Urinary bladder (tissue), 4 donors: Measurements from ENCODE around the gene NFU1. TPM values are rescaled to one million over a fixed set of nuclear protein-coding genes. Genes with fewer than 3 reads are reported as not detected.
A peak's percentile ranks its signal among the peaks of the same experiment; 100 is the strongest.
"Not testable (repeated sequence)": the region's sequence is repeated elsewhere in the genome, so short reads cannot be mapped to it uniquely, and the experiment has no call there.

Experiments used
- DNase-seq: peaks from one replicate; pipeline ENCODE4 v3.0.0-alpha.2; 2015; ENCODE audit errors: extremely low spot score
- H3K27ac ChIP-seq: one replicate; pipeline ENCODE4 v1.5.1; 2013; ENCODE audit warnings: low read depth, mild to moderate bottlenecking, moderate library complexity
- H3K36me3 ChIP-seq: one replicate; pipeline ENCODE4 v1.6.1; 2013; ENCODE audit warnings: mild to moderate bottlenecking, moderate library complexity; ENCODE audit not compliant: insufficient read depth
- H3K4me1 ChIP-seq: one replicate; pipeline ENCODE4 v1.6.1; 2013; ENCODE audit warnings: mild to moderate bottlenecking, moderate library complexity; ENCODE audit not compliant: insufficient read depth
- H3K4me3 ChIP-seq: one replicate; pipeline ENCODE4 v1.5.1; 2013; ENCODE audit warnings: low read depth, low read length
- WGBS: extraction: QIAGEN DNeasy Blood & Tissue Kit; methylation state at CpG from one replicate; pipeline ENCODE4 v1.1.7; 2013; 5-methylcytosine and 5-hydroxymethylcytosine counted together
- polyA plus RNA-seq: library from polyadenylated mRNA; stranded (reverse); fragments of 200-250 nt; gene quantifications from one replicate; pipeline ENCODE4 v1.2.3, GENCODE V29; 2013
- total RNA-seq: library from RNA; depleted of rRNA; stranded (reverse); fragments of >200 nt; gene quantifications from one replicate; pipeline ENCODE4 v1.2.3, GENCODE V29; 2014
- donor health status: healthy with polysubstance abuse.
- donor health status: healthy.

NFU1 gene
- total and polyA plus RNA-seq, 2 donors, result 44.2 to 55.8 TPM

GRCh38 chr2:69462780-69463179 lies 25.5 kb upstream of the NFU1 start:
- no peak overlapping the region for H3K4me3 ChIP-seq
- over 99% methylated on average over 3 of the region's 3 CpGs for WGBS
- no peak overlapping the region for H3K27ac ChIP-seq
- no peak for DNase-seq
- H3K4me1 ChIP-seq, result no peaks in the 10 kb centered on the region
- peaks cover 2% of the 10 kb centered on the region for H3K36me3 ChIP-seq

- 96% methylated on average over 6 of the region's 6 CpGs for WGBS
- Histone ChIP-seq H3K4me1 (no peaks in the 10 kb centered on the region), H3K27ac (no peak overlapping the region), H3K36me3 (peaks cover 2% of the 10 kb centered on the region), H3K4me3 (no peak overlapping the region)
- DNase-seq, result no peak
Observed at GRCh38 chr2:69461404-69461803, 24.2 kb upstream of the NFU1 start.

- no peaks in the 10 kb centered on the region for H3K36me3 ChIP-seq
- H3K4me3 ChIP-seq, result no peak overlapping the region
- H3K4me1 ChIP-seq, result no peaks in the 10 kb centered on the region
- 88% methylated on average over 4 of the region's 4 CpGs for WGBS
- H3K27ac ChIP-seq, result no peak overlapping the region
- no peak for DNase-seq
Observed at GRCh38 chr2:69459936-69460335, 22.7 kb upstream of the NFU1 start.

GRCh38 chr2:69456950-69457445 lies 19.8 kb upstream of the NFU1 start:
- H3K4me1 ChIP-seq, result no peaks in the 10 kb centered on the region
- H3K27ac ChIP-seq, result no peak overlapping the region
- no peak for DNase-seq
- no peak overlapping the region for H3K4me3 ChIP-seq
- H3K36me3 ChIP-seq, result no peaks in the 10 kb centered on the region

GRCh38 chr2:69456154-69456553 lies 18.9 kb upstream of the NFU1 start:
- DNase-seq, result no peak
- WGBS, result 92% methylated on average over 7 of the region's 7 CpGs
- Histone ChIP-seq H3K36me3 (no peaks in the 10 kb centered on the region), H3K27ac (no peak overlapping the region), H3K4me3 (no peak overlapping the region), H3K4me1 (no peaks in the 10 kb centered on the region)

- Histone ChIP-seq H3K4me1 (no peaks in the 10 kb centered on the region), H3K4me3 (no peak overlapping the region), H3K36me3 (no peaks in the 10 kb centered on the region), H3K27ac (no peak overlapping the region)
- 95% methylated on average over 2 of the region's 2 CpGs for WGBS
- DNase-seq, result no peak
Observed at GRCh38 chr2:69454976-69455375, 17.7 kb upstream of the NFU1 start.

- Histone ChIP-seq H3K36me3 (no peaks in the 10 kb centered on the region), H3K4me1 (no peaks in the 10 kb centered on the region), H3K4me3 (no peak overlapping the region), H3K27ac (no peak overlapping the region)
- 85% methylated on average over 4 of the region's 4 CpGs for WGBS
- DNase-seq, result no peak
Observed at GRCh38 chr2:69453475-69454129, 16.4 kb upstream of the NFU1 start.

GRCh38 chr2:69452687-69453086 lies 15.5 kb upstream of the NFU1 start:
- DNase-seq, result no peak
- WGBS, result 98% methylated on average over 3 of the region's 3 CpGs
- H3K4me1 ChIP-seq, result no peaks in the 10 kb centered on the region
- H3K36me3 ChIP-seq, result no peaks in the 10 kb centered on the region
- no peak overlapping the region for H3K27ac ChIP-seq
- no peak overlapping the region for H3K4me3 ChIP-seq

GRCh38 chr2:69450735-69451416 lies 13.6 kb upstream of the NFU1 start:
- no peak for DNase-seq
- no peaks in the 10 kb centered on the region for H3K4me1 ChIP-seq
- H3K4me3 ChIP-seq, result no peak overlapping the region
- 87% methylated on average over 6 of the region's 6 CpGs for WGBS
- no peak overlapping the region for H3K27ac ChIP-seq
- no peaks in the 10 kb centered on the region for H3K36me3 ChIP-seq

- no peaks in the 10 kb centered on the region for H3K36me3 ChIP-seq
- 51% methylated on average over 5 of the region's 5 CpGs for WGBS
- no peak overlapping the region for H3K27ac ChIP-seq
- no peak for DNase-seq
- no peaks in the 10 kb centered on the region for H3K4me1 ChIP-seq
- H3K4me3 ChIP-seq, result no peak overlapping the region
Observed at GRCh38 chr2:69449906-69450305, 12.7 kb upstream of the NFU1 start.

GRCh38 chr2:69443673-69444072 lies 6.4 kb upstream of the NFU1 start:
- H3K4me1 ChIP-seq, H3K4me3 ChIP-seq, H3K36me3 ChIP-seq, DNase-seq, H3K27ac ChIP-seq: not testable (repeated sequence)
- 67% methylated on average over 3 of the region's 3 CpGs for WGBS

GRCh38 chr2:69439499-69439898 lies 2.3 kb upstream of the NFU1 start:
- not testable (repeated sequence) for H3K36me3 ChIP-seq, DNase-seq, H3K27ac ChIP-seq, H3K4me3 ChIP-seq, H3K4me1 ChIP-seq
- WGBS, result over 99% methylated on average over 2 of the region's 2 CpGs

- Histone ChIP-seq H3K4me1 (no peaks in the 10 kb centered on the region), H3K27ac (no peak overlapping the region), H3K4me3 (no peak overlapping the region), H3K36me3 (no peaks in the 10 kb centered on the region)
- DNase-seq, result no peak
- WGBS, result 96% methylated on average over 6 of the region's 6 CpGs
Observed at GRCh38 chr2:69438580-69438979, 1.3 kb upstream of the NFU1 start.

GRCh38 chr2:69437751-69438154 lies 518 bp upstream of the NFU1 start:
- WGBS, result 58% methylated on average over 7 of the region's 7 CpGs

More at GRCh38 chr2:69437751-69438154, 518 bp upstream of the NFU1 start:
- Histone ChIP-seq H3K4me3 (peak overlapping the region; percentile 66), H3K36me3 (no peaks in the 10 kb centered on the region), H3K27ac (peak overlapping the region; percentile 88), H3K4me1 (no peaks in the 10 kb centered on the region)
- peak; percentile 33 for DNase-seq
